SK-N-SH (cell line): Measurements from ENCODE around the gene SYT7. TPM values are rescaled to one million over a fixed set of nuclear protein-coding genes. Genes with fewer than 3 reads are reported as not detected.

Source experiments
- CTCF ChIA-PET: fragments of 300-600, 350-600 bp; formaldehyde crosslinking; extraction: SDS; loops from one replicate; lab custom pipeline; 2021; lab: Yijun Ruan, JAX
- POLR2A ChIA-PET: fragments of 350-600 bp; sonication (Branson Sonifier 250); formaldehyde crosslinking; extraction: SDS; loops from one replicate; lab custom pipeline; 2020; ENCODE audit warnings: antibody characterized with exemption, inconsistent platforms; lab: Yijun Ruan, JAX
- DNase-seq: peaks from one replicate; pipeline ENCODE4 v3.0.0; 2012
- H2AFZ ChIP-seq: fragments of 200-600 bp; sonication (generic); 2 replicates; pipeline ENCODE4 v1.8.1; 2016; ENCODE audit warnings: antibody characterized with exemption, mild to moderate bottlenecking, low read depth
- H3F3A ChIP-seq: fragments of 200-600 bp; sonication (generic); replicated peaks from 2 replicates; pipeline ENCODE3; 2016; ENCODE audit warnings: antibody characterized with exemption, mild to moderate bottlenecking; ENCODE audit not compliant: insufficient read depth
- H3K27ac ChIP-seq, 2 experiments: fragments of 200-500 bp in 1 of 2; fragments of 200-600 bp in 1 of 2; sonication (Bioruptor generic) in 1 of 2; sonication (generic), shearing (Covaris generic) in 1 of 2; 2 replicates each; pipeline versions ENCODE4 v1.5.1 to v1.6.1; 2014 to 2016; ENCODE audit warnings: low read depth in 2 of 2, inconsistent platforms in 1 of 2, low read length in 1 of 2, mild to moderate bottlenecking in 1 of 2, mixed read lengths in 1 of 2
- H3K27me3 ChIP-seq: fragments of 200-600 bp; sonication (generic), shearing (Covaris generic); 2 replicates; pipeline ENCODE4 v1.6.1; 2016; ENCODE audit warnings: mixed run types; ENCODE audit not compliant: insufficient read depth
- H3K36me3 ChIP-seq, 2 experiments: fragments of 200-500 bp in 1 of 2; fragments of 200-600 bp in 1 of 2; sonication (Bioruptor generic) in 1 of 2; sonication (generic) in 1 of 2; replicated peaks in 1 of 2; 2 replicates each; pipeline versions ENCODE3 to v1.5.1; 2014 to 2016; ENCODE audit warnings: low read length in 1 of 2, mild to moderate bottlenecking in 1 of 2; ENCODE audit not compliant: insufficient read depth in 2 of 2, control insufficient read depth in 1 of 2
- H3K4me1 ChIP-seq, 2 experiments: fragments of 200-500 bp in 1 of 2; fragments of 200-600 bp in 1 of 2; sonication (Bioruptor generic) in 1 of 2; sonication (generic), shearing (Covaris generic) in 1 of 2; 2 replicates each; pipeline versions ENCODE4 v1.5.1 to v1.6.1; 2014 to 2016; ENCODE audit warnings: low read depth in 1 of 2, low read length in 1 of 2, mixed run types in 1 of 2; ENCODE audit not compliant: insufficient read depth in 2 of 2, control insufficient read depth in 1 of 2
- H3K4me2 ChIP-seq: fragments of 200-600 bp; sonication (generic), shearing (Covaris generic); 2 replicates; pipeline ENCODE4 v1.6.1; 2017; ENCODE audit warnings: mixed run types
- H3K4me3 ChIP-seq, 2 experiments: fragments of 200-500 bp in 1 of 2; fragments of 200-600 bp in 1 of 2; sonication (Bioruptor generic) in 1 of 2; sonication (generic), shearing (Covaris generic) in 1 of 2; 2 replicates each; pipeline versions ENCODE4 v1.5.1 to v1.8.1; 2014 to 2016; ENCODE audit warnings: low read depth in 2 of 2, inconsistent platforms in 1 of 2, low read length in 1 of 2, mild to moderate bottlenecking in 1 of 2, mixed read lengths in 1 of 2, moderate library complexity in 1 of 2
- H3K79me2 ChIP-seq: fragments of 200-600 bp; sonication (generic); 2 replicates; pipeline ENCODE4 v1.8.1; 2017; ENCODE audit warnings: mild to moderate bottlenecking; ENCODE audit not compliant: insufficient read depth
- H3K9ac ChIP-seq: fragments of 200-600 bp; sonication (generic); 2 replicates; pipeline ENCODE4 v1.6.1; 2017; ENCODE audit warnings: mixed run types
- H3K9me2 ChIP-seq: fragments of 200-600 bp; sonication (generic); 2 replicates; pipeline ENCODE4 v1.6.1; 2017; ENCODE audit warnings: mixed run types
- H3K9me3 ChIP-seq: fragments of 200-600 bp; sonication (generic); 2 replicates; pipeline ENCODE4 v1.6.1; 2017; ENCODE audit warnings: mixed run types, mild to moderate bottlenecking, moderate library complexity
- H4K20me1 ChIP-seq: fragments of 200-600 bp; sonication (generic); 2 replicates; pipeline ENCODE4 v1.6.1; 2017; ENCODE audit warnings: mild to moderate bottlenecking, mixed run types; ENCODE audit not compliant: insufficient read depth
- EP300 ChIP-seq, 2 experiments: IDR thresholded peaks; 2 replicates each; pipeline versions ENCODE4 v1.4.0 to v1.6.1; 2012; ENCODE audit warnings: borderline replicate concordance in 1 of 2, low read depth in 1 of 2, low read length in 1 of 2
- JUND ChIP-seq: IDR thresholded peaks from 2 replicates; pipeline ENCODE4 v1.4.0; 2012
- WGBS: methylation state at CpG from one replicate; pipeline ENCODE4 v1.1.6; 2017; ENCODE audit warnings: low lambda C conversion rate; 5-methylcytosine and 5-hydroxymethylcytosine counted together
- polyA plus RNA-seq, 3 experiments: library from polyadenylated mRNA; depleted of rRNA; stranded (reverse); fragments of >200 nt; gene quantifications; 2 replicates each; pipeline ENCODE4 v1.2.3, GENCODE V29; 2012
- TF ChIP-seq, protein P1 (sequence below): fragments of 200-600 bp; sonication (generic); IDR thresholded peaks from 2 replicates; pipeline ENCODE4 v1.6.1; 2017; ENCODE audit warnings: antibody characterized with exemption, mild to moderate bottlenecking, moderate library complexity
- TF ChIP-seq, protein P2 (sequence below): IDR thresholded peaks from 2 replicates; pipeline ENCODE4 v1.4.0; 2012; ENCODE audit warnings: low read depth, borderline replicate concordance
- TF ChIP-seq, protein P3 (sequence below): fragments of 150-350 bp; IDR thresholded peaks from 2 replicates; pipeline ENCODE4 v1.6.1; 2016; ENCODE audit warnings: mild to moderate bottlenecking, low read depth, low read length
- TF ChIP-seq, protein P4 (sequence below): IDR thresholded peaks from 2 replicates; pipeline ENCODE4 v1.4.0; 2012; ENCODE audit warnings: low read depth, borderline replicate concordance
- TF ChIP-seq, protein P5 (sequence below): IDR thresholded peaks from 2 replicates; pipeline ENCODE4 v1.4.0; 2012; ENCODE audit warnings: low read depth
- TF ChIP-seq, protein P6 (sequence below): fragments of 150-350 bp; IDR thresholded peaks from 2 replicates; pipeline ENCODE4 v1.6.1; 2017; ENCODE audit warnings: antibody characterized with exemption, low read length, low read depth, borderline replicate concordance

Gene SYT7
- polyA plus RNA-seq, 1 of the 3 experiments (the other 2 are of a cell fraction), result 1.1 TPM

DNA sequence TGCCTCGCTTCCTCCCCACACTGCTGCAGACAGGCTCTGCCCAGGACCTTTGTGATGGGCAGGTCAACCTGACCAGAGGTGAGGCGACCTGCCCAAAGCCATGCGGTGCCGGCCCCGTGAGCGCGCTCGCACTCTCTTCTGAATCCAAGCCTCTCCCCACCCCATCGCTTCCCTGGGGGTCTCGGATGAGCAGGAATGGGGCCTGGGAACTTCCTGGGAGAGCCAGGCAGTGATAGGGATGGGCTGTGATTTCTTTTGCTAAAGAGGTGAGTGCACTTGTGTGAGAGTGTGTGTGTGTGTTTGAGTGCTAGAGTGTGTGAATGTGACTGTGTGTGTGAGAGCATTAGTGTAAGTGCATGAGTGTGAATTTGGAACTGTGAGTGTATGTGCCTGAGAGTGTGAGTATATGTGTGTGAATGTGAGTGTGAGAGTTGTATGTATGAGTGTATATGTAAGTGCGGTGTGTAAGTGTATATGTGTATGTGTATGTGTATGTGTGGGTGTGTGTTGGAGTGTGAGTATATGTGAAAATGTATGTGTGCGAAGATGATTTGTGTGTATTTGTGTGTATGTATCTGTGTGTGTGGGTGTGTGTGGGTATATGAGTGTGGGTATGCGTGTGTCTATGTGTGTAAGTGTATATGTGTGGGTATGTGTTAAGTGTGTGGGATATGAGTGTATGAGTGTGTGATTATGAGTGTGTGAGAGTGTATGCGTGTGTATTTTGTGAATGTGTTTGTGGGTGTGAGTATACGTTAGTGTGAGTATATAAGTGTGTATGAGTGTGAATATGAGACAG, 84.1 kb downstream of the SYT7 start:
- Histone ChIP-seq H3K9ac (no peak overlapping the region), H3K4me3 (no peak overlapping the region), H3K9me2 (no peaks in the 10 kb centered on the region), H3K27ac (no peak overlapping the region), H3K4me1 (peaks cover 0 to 10% of the 10 kb centered on the region in 2 experiments; a peak in 1 of 4 replicates), H2AFZ (no peak overlapping the region), H3F3A (no peaks in the 10 kb centered on the region), H3K36me3 (no peaks in the 10 kb centered on the region), H3K79me2 (no peaks in the 10 kb centered on the region), H3K27me3 (no peaks in the 10 kb centered on the region), H3K4me2 (no peak overlapping the region), H3K9me3 (no peaks in the 10 kb centered on the region), H4K20me1 (no peaks in the 10 kb centered on the region)
- CTCF ChIA-PET, result no interaction called here
- TF ChIP-seq, protein P1, sequence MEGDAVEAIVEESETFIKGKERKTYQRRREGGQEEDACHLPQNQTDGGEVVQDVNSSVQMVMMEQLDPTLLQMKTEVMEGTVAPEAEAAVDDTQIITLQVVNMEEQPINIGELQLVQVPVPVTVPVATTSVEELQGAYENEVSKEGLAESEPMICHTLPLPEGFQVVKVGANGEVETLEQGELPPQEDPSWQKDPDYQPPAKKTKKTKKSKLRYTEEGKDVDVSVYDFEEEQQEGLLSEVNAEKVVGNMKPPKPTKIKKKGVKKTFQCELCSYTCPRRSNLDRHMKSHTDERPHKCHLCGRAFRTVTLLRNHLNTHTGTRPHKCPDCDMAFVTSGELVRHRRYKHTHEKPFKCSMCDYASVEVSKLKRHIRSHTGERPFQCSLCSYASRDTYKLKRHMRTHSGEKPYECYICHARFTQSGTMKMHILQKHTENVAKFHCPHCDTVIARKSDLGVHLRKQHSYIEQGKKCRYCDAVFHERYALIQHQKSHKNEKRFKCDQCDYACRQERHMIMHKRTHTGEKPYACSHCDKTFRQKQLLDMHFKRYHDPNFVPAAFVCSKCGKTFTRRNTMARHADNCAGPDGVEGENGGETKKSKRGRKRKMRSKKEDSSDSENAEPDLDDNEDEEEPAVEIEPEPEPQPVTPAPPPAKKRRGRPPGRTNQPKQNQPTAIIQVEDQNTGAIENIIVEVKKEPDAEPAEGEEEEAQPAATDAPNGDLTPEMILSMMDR, result no peak
- TF ChIP-seq, protein P2, sequence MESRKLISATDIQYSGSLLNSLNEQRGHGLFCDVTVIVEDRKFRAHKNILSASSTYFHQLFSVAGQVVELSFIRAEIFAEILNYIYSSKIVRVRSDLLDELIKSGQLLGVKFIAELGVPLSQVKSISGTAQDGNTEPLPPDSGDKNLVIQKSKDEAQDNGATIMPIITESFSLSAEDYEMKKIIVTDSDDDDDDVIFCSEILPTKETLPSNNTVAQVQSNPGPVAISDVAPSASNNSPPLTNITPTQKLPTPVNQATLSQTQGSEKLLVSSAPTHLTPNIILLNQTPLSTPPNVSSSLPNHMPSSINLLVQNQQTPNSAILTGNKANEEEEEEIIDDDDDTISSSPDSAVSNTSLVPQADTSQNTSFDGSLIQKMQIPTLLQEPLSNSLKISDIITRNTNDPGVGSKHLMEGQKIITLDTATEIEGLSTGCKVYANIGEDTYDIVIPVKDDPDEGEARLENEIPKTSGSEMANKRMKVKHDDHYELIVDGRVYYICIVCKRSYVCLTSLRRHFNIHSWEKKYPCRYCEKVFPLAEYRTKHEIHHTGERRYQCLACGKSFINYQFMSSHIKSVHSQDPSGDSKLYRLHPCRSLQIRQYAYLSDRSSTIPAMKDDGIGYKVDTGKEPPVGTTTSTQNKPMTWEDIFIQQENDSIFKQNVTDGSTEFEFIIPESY, result no peak
- TF ChIP-seq JUND (no peak), EP300 (IDR thresholded peaks at IDR 0.05; ENCODE audit: borderline replicate concordance in 1 of 2, low read depth in 1 of 2, low read length in 1 of 2) (no peak)
- TF ChIP-seq, protein P3, sequence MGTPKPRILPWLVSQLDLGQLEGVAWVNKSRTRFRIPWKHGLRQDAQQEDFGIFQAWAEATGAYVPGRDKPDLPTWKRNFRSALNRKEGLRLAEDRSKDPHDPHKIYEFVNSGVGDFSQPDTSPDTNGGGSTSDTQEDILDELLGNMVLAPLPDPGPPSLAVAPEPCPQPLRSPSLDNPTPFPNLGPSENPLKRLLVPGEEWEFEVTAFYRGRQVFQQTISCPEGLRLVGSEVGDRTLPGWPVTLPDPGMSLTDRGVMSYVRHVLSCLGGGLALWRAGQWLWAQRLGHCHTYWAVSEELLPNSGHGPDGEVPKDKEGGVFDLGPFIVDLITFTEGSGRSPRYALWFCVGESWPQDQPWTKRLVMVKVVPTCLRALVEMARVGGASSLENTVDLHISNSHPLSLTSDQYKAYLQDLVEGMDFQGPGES, result no peak
- TF ChIP-seq, protein P4, sequence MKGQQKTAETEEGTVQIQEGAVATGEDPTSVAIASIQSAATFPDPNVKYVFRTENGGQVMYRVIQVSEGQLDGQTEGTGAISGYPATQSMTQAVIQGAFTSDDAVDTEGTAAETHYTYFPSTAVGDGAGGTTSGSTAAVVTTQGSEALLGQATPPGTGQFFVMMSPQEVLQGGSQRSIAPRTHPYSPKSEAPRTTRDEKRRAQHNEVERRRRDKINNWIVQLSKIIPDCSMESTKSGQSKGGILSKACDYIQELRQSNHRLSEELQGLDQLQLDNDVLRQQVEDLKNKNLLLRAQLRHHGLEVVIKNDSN, result no peak
- TF ChIP-seq, protein P5, sequence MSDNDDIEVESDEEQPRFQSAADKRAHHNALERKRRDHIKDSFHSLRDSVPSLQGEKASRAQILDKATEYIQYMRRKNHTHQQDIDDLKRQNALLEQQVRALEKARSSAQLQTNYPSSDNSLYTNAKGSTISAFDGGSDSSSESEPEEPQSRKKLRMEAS, result no peak
- TF ChIP-seq, protein P6, sequence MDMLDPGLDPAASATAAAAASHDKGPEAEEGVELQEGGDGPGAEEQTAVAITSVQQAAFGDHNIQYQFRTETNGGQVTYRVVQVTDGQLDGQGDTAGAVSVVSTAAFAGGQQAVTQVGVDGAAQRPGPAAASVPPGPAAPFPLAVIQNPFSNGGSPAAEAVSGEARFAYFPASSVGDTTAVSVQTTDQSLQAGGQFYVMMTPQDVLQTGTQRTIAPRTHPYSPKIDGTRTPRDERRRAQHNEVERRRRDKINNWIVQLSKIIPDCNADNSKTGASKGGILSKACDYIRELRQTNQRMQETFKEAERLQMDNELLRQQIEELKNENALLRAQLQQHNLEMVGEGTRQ, result no peak
- POLR2A ChIA-PET, result no interaction called here
- no peak for DNase-seq
- 86% methylated on average over 15 of the region's 15 CpGs for WGBS
